Neural progenitor cell (in vitro differentiated cells): ENCODE measurements around the gene KRTAP4-4.

ENCODE experiments used
- EZH2 ChIP-seq: fragments of 200-600 bp; sonication (generic); IDR thresholded peaks from 2 replicates; pipeline ENCODE4 v1.6.1; 2017; ENCODE audit warnings: antibody characterized with exemption, mild to moderate bottlenecking, moderate library complexity
- EZH2phosphoT487 ChIP-seq: fragments of 200-600 bp; sonication (generic); IDR thresholded peaks from 2 replicates; pipeline ENCODE4 v1.6.1; 2017; ENCODE audit warnings: antibody characterized with exemption
- TF ChIP-seq, protein P1 (sequence below): fragments of 200-600 bp; sonication (generic); IDR thresholded peaks from 2 replicates; pipeline ENCODE4 v1.5.1; 2017; ENCODE audit warnings: antibody characterized with exemption, mild to moderate bottlenecking

DNA sequence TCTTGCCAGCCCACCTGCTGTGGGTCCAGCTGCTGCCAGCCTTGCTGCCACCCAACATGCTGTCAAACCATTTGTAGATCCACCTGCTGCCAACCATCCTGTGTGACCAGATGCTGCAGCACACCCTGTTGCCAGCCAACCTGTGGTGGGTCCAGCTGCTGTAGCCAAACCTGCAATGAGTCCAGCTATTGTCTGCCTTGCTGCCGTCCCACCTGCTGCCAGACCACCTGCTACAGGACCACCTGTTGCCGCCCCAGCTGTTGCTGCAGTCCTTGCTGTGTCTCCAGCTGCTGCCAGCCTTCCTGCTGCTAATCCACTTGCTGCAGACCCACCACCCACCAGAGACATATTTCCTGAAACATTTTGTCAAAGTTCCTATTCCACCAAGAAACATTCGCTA is 29.8 kb upstream of the KRTAP4-4 start:
- no peak for TF ChIP-seq EZH2
- TF ChIP-seq, protein P1, sequence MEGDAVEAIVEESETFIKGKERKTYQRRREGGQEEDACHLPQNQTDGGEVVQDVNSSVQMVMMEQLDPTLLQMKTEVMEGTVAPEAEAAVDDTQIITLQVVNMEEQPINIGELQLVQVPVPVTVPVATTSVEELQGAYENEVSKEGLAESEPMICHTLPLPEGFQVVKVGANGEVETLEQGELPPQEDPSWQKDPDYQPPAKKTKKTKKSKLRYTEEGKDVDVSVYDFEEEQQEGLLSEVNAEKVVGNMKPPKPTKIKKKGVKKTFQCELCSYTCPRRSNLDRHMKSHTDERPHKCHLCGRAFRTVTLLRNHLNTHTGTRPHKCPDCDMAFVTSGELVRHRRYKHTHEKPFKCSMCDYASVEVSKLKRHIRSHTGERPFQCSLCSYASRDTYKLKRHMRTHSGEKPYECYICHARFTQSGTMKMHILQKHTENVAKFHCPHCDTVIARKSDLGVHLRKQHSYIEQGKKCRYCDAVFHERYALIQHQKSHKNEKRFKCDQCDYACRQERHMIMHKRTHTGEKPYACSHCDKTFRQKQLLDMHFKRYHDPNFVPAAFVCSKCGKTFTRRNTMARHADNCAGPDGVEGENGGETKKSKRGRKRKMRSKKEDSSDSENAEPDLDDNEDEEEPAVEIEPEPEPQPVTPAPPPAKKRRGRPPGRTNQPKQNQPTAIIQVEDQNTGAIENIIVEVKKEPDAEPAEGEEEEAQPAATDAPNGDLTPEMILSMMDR, result no peak
- no peak for TF ChIP-seq EZH2phosphoT487
